Activated T-cell treated with anti-CD3 and anti-CD28 coated beads for 4 hours (primary cell): Measurements from ENCODE around the gene SLC9A9.

Source experiments
- DNase-seq: peaks from one replicate; pipeline ENCODE4 v3.0.0-alpha.2; 2020

The SLC9A9 gene

GRCh38 chr3:143840636-143841035 is 7.6 kb downstream of the SLC9A9 start:
- no peak for DNase-seq

- no peak for DNase-seq
These were observed 8.3 kb downstream of the SLC9A9 start for GRCh38 chr3:143839980-143840379.

- DNase-seq = no peak
These were observed 11.2 kb downstream of the SLC9A9 start for GRCh38 chr3:143837076-143837475.

GRCh38 chr3:143835312-143835711 is 13.0 kb downstream of the SLC9A9 start:
- no peak for DNase-seq

GRCh38 chr3:143832433-143832832 is 15.8 kb downstream of the SLC9A9 start:
- DNase-seq = no peak

GRCh38 chr3:143831994-143832393 is 16.3 kb downstream of the SLC9A9 start:
- no peak for DNase-seq

GRCh38 chr3:143831208-143831607 is 17.1 kb downstream of the SLC9A9 start:
- no peak for DNase-seq

GRCh38 chr3:143830786-143831185 is 17.5 kb downstream of the SLC9A9 start:
- DNase-seq = no peak

- DNase-seq = no peak
These were observed 18.2 kb downstream of the SLC9A9 start for GRCh38 chr3:143830063-143830462.

GRCh38 chr3:143827425-143827824 is 20.8 kb downstream of the SLC9A9 start:
- DNase-seq = no peak

GRCh38 chr3:143826296-143826695 is 22.0 kb downstream of the SLC9A9 start:
- no peak for DNase-seq

- DNase-seq = no peak
These were observed 22.8 kb downstream of the SLC9A9 start for GRCh38 chr3:143825513-143825912.

GRCh38 chr3:143824735-143825385 is 23.4 kb downstream of the SLC9A9 start:
- DNase-seq = no peak

GRCh38 chr3:143822798-143823197 is 25.5 kb downstream of the SLC9A9 start:
- no peak for DNase-seq

- DNase-seq = no peak
These were observed 25.9 kb downstream of the SLC9A9 start for GRCh38 chr3:143822374-143822773.

GRCh38 chr3:143821862-143822261 is 26.4 kb downstream of the SLC9A9 start:
- no peak for DNase-seq

GRCh38 chr3:143820466-143821221 is 27.6 kb downstream of the SLC9A9 start:
- DNase-seq = no peak

GRCh38 chr3:143819890-143820289 is 28.4 kb downstream of the SLC9A9 start:
- no peak for DNase-seq

- DNase-seq = no peak
These were observed 33.8 kb downstream of the SLC9A9 start for GRCh38 chr3:143814443-143814889.

GRCh38 chr3:143812481-143812880 is 35.8 kb downstream of the SLC9A9 start:
- no peak for DNase-seq

- no peak for DNase-seq
These were observed 36.7 kb downstream of the SLC9A9 start for GRCh38 chr3:143811602-143812001.

- DNase-seq = no peak
These were observed 37.4 kb downstream of the SLC9A9 start for GRCh38 chr3:143810953-143811265.

- DNase-seq = no peak
These were observed 37.9 kb downstream of the SLC9A9 start for GRCh38 chr3:143810166-143810952.

GRCh38 chr3:143809121-143809621 is 39.1 kb downstream of the SLC9A9 start:
- no peak for DNase-seq
